A673 (cell line): ENCODE measurements around the gene ZDHHC7. TPM values are rescaled to one million over a fixed set of nuclear protein-coding genes. Genes with fewer than 3 reads are reported as not detected.

Source experiments
- BruUV-seq: library from RNA; stranded (reverse); fragments of 400-500 nt; replicated peaks from 2 replicates; lab custom pipeline; 2021; lab: Mats Ljungman, UMichigan
- CTCF ChIA-PET: fragments of 300-600 bp; sonication (Branson Sonifier 250); formaldehyde crosslinking; loops from one replicate; lab custom pipeline; 2022; ENCODE audit warnings: antibody characterized with exemption; lab: Charles Lee
- POLR2A ChIA-PET: fragments of 300-600 bp; sonication (Branson Sonifier 250); formaldehyde crosslinking; loops from one replicate; lab custom pipeline; 2022; ENCODE audit warnings: antibody characterized with exemption; ENCODE audit not compliant: low non-redundant PET; lab: Charles Lee
- DNase-seq: peaks from one replicate; pipeline ENCODE4 v3.0.0-alpha.2; 2015; ENCODE audit warnings: low spot score
- H3K27ac ChIP-seq: fragments of 200-600 bp; sonication (generic); 2 replicates; pipeline ENCODE4 v1.5.1; 2016; ENCODE audit warnings: mixed run types, low read depth, mild to moderate bottlenecking, mixed read lengths, antibody characterized with exemption, low read length; ENCODE audit not compliant: poor library complexity, severe bottlenecking
- H3K27me3 ChIP-seq: fragments of 200-600 bp; sonication (generic); replicated peaks from 2 replicates; pipeline ENCODE4 v1.6.1; 2017; ENCODE audit warnings: mixed run types, low read depth, mild to moderate bottlenecking, mixed read lengths, antibody characterized with exemption, low read length; ENCODE audit not compliant: insufficient read depth, poor library complexity
- H3K36me3 ChIP-seq: fragments of 200-600 bp; sonication (generic); 2 replicates; pipeline ENCODE4 v1.6.1; 2016; ENCODE audit warnings: mixed run types, mild to moderate bottlenecking, mixed read lengths, antibody characterized with exemption, low read length; ENCODE audit not compliant: insufficient read depth, poor library complexity, severe bottlenecking
- H3K4me1 ChIP-seq: fragments of 200-600 bp; sonication (generic); 2 replicates; pipeline ENCODE4 v1.6.1; 2017; ENCODE audit warnings: mixed run types, mild to moderate bottlenecking, mixed read lengths, antibody characterized with exemption, low read length; ENCODE audit not compliant: insufficient read depth, poor library complexity, severe bottlenecking
- H3K4me3 ChIP-seq: fragments of 200-600 bp; sonication (generic); 2 replicates; pipeline ENCODE4 v1.5.1; 2016; ENCODE audit warnings: low read depth, mixed run types, mild to moderate bottlenecking, mixed read lengths, low read length; ENCODE audit not compliant: poor library complexity, severe bottlenecking
- H3K9me3 ChIP-seq: fragments of 200-600 bp; sonication (generic); 2 replicates; pipeline ENCODE4 v1.6.1; 2016; ENCODE audit warnings: mixed run types, low read depth, mild to moderate bottlenecking, mixed read lengths, antibody characterized with exemption, low read length; ENCODE audit not compliant: poor library complexity, severe bottlenecking
- CTCF ChIP-seq: fragments of 300-800, 200-600 bp; sonication (generic); conservative IDR thresholded peaks from 2 replicates; pipeline ENCODE4 v1.5.1; 2017; ENCODE audit warnings: low read depth, mild to moderate bottlenecking, antibody characterized with exemption, low read length, moderate library complexity, mixed read lengths
- intact Hi-C: fragments of 100-400 bp; cut with micrococcal nuclease; formaldehyde crosslinking; loops from one replicate; pipeline ENCODE4 v1.10.0; 2022; ENCODE audit not compliant: unreplicated experiment
- total RNA-seq: library from RNA; stranded (reverse); gene quantifications from 2 replicates; pipeline ENCODE4 v1.2.3, GENCODE V29; 2021

ZDHHC7 gene
- total RNA-seq, 1 experiment from 2014 or later, result 43.5 TPM

DNA sequence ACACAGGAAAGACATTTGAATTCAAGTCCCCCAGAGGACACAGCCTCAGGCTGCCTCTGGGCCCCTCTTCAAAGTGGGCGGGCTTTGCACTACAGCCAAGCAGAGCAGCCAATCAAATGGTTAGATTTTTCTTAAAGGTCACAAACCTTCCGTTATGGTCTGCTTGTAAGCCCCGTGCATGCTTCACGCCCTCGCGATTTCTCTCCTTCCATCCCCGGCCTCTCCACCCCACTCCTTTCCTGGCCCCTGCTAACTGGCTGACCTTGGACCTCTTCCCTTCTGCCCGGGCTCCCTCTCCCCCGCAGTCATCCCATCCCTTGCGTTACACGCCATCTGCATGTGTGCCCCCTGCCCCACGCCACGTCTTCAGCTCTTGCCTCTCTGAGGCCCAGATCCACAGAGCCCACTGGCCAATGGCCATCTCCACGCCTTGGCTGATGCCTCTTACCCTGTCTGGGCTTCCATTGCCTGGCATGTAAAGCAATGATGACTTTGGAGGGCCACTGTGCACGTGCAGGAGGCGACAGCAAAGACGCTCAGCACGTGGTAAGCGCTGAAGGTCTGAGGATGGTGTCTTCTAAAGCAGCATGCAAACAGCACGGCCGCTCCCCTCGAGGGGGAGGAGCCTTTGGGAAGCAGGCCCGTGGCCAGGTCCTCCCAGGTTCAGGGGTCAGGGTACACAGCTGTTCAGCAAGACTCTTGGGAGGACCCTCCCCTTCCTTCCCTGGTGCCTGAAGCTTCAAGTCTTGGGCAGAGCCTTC lies 86.8 kb downstream of the ZDHHC7 start:
- TF ChIP-seq CTCF, result no peak
- H3K4me3 ChIP-seq, result no peak overlapping the region
- H3K9me3 ChIP-seq, result no peaks in the 10 kb centered on the region
- no peak for DNase-seq
- peaks cover 2% of the 10 kb centered on the region for H3K27me3 ChIP-seq
- ChIA-PET POLR2A (no interaction called here), CTCF (interaction anchor here (0.5 kb wide), 1 partner anchor 170 kb away, joined by 3 read pairs; no protein-coding TSS in a partner anchor)
- intact Hi-C loops, result loop anchor here (1.0 to 5.0 kb wide), 2 partner anchors 28 to 48 kb away; no protein-coding TSS in a partner anchor
- no peaks in the 10 kb centered on the region for H3K36me3 ChIP-seq
- no peak overlapping the region for H3K27ac ChIP-seq
- BruUV-seq, result no TSS peak
- no peaks in the 10 kb centered on the region for H3K4me1 ChIP-seq

Other genes with a start within 250 kb of the ZDHHC7 start
- gene CRISPLD2, start 191.6 kb downstream of the ZDHHC7 start, total RNA-seq, result 0.32 and 0.44 TPM in 2 replicates
- 2.8 and 2.9 TPM in 2 replicates for gene KIAA0513, start 16.3 kb upstream of the ZDHHC7 start, total RNA-seq
- gene CIBAR2, start 100.9 kb upstream of the ZDHHC7 start, total RNA-seq, result not detected in 2 replicates